ENCODE results near the gene RER1. TPM values are rescaled to one million over a fixed set of nuclear protein-coding genes. Genes with fewer than 3 reads are reported as not detected.

RER1 gene
- total RNA-seq, 1 experiment from 2014 or later, result 174 TPM

DNA sequence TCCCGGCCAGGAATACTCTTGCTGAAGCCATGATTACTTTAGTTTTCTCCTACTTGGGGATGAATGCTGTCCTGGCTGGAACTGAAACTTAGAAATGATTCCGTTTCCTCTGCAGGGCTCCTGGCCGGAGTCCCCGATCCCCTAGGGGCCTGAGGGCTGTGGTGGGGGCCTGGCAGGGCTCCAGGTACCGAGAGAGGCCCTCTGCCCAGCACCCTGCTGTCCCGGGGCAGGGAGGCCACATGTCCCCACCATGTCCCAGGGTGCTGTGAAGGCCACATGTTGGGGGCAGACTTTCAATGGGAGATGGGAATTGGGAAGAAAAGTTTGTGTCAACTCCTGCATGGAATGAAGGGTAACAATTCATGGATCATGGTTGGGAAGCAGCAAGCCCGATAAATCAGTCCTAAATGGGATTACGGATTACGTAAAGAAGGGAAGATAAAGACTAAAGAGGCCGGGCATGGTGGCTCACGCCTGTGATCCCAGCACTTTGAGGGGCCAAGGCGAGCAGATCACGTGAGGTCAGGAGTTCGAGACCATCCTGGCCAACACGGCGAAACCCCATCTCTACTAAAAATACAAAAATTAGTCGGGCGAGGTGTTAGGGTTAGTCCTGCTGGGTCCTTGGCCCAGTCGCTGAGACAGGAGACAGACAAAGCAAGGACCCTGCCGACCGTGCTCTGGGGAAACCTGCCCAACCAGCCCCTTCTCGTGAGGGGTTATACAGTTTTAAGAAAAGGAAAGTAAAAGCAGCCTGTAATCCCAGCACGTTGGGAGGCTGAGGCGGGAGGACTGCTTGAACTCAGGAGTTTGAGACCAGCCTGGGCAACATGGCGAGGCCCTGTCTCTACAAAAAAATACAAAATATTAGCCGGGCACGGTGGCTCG, 37.8 kb upstream of the RER1 start:
- no peak for DNase-seq (ENCODE audit: low read depth)

DNA sequence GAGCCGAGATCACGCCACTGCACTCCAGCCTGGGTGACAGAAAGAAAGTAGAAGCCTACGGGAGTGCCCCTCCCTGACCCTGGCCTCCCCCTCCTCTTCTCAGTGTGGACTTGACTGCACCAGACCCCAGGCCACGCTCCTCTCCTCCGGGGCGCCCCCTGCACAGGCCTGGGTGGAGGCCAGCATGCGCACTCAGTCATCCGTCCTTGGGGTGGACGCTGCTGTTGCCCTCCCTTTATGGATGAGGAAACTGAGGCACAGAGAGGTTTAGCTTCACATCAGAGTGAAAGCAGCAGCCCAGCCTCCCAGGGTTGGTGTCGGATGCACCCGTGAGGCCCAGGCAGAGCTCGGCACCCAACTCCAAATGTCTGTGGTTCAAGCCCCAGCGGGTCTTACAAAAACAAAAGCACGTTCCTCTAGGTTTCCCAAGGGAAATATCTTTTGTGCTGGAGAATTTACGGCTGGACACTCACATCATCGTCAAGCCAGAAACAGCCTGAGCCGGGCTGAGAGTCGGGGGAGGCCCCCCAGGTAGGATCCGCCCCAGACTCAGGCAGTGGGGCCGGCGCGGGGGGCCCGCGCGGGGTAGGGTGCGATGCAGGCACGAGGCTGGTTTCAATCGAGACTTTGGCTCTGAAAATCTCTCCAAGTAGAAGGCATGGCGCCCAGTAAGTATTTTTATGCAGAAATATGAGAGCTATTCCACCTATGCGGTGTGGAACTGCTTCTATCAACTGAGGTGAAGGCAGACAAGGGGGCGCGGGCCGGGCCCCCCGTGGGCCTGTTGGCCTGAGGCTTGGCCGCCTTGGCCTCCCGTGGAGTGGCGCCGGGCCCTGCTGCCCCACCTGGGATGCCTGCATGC, 36.9 kb upstream of the RER1 start:
- no peak for DNase-seq (ENCODE audit: low read depth)

DNA sequence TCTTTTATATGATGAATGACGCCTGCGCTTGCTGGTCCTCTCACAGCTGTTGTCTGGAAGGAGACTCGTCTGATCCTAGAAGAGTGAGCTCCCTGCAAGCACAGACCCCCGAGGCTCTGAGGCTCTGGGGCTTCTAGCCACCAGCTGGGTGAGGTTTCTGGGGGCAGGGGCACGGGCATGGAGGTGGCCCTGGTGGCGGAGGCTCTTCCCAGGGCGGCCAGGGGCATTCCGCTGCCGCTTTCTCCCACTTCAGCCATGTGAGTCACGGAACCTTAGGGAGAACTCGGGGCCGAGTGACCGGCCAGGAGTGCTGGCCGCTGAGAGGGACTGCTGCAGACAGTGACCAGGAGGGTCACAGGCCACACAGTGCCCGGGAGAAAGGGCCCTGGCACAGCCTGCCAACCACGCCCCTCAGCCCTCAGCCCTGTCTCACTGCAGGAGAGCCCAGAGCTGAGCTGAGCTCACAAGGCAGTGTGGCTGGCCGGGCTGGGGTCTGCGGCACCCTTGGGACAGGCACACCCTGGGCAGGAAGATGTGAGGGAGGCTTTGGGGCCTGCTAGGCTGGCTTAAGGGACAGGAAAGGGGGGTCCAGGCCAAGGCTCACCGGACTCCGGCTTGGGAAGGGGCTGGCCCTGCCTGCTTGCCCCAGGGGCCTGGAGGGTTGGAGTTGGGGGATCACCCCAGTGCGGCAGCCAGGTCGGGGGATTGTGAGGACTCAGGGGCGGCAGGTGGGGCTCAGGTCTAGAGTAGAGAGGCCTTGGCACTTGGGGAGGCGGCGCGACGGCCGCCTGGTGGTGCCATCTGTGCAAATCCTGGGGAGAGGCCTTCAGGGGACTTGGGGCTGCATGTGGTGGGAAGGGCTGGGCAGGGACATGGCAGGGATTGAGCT, 36.0 kb upstream of the RER1 start:
- DNase-seq (ENCODE audit: low read depth), result no peak

DNA sequence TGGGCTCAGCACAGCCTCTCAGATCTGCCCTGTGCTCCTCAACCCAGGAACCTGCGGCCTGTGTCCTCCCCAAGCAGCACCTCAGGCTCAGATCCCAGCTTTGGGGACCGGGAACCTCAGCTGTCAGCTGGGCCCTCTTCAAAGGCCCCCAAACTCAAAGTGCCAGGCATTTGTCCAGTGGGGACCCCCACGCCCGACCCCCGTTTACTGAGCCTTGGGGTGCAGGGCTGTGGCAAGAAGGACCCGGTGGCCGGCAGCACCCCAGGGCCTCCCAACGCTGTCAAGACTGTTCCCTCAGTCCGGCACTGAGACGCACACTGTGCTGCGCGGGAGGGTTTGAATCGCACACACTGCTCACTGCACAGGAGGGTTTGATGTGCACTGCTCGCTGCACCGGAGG, 35.2 kb upstream of the RER1 start:
- DNase-seq (ENCODE audit: low read depth), result no peak

DNA sequence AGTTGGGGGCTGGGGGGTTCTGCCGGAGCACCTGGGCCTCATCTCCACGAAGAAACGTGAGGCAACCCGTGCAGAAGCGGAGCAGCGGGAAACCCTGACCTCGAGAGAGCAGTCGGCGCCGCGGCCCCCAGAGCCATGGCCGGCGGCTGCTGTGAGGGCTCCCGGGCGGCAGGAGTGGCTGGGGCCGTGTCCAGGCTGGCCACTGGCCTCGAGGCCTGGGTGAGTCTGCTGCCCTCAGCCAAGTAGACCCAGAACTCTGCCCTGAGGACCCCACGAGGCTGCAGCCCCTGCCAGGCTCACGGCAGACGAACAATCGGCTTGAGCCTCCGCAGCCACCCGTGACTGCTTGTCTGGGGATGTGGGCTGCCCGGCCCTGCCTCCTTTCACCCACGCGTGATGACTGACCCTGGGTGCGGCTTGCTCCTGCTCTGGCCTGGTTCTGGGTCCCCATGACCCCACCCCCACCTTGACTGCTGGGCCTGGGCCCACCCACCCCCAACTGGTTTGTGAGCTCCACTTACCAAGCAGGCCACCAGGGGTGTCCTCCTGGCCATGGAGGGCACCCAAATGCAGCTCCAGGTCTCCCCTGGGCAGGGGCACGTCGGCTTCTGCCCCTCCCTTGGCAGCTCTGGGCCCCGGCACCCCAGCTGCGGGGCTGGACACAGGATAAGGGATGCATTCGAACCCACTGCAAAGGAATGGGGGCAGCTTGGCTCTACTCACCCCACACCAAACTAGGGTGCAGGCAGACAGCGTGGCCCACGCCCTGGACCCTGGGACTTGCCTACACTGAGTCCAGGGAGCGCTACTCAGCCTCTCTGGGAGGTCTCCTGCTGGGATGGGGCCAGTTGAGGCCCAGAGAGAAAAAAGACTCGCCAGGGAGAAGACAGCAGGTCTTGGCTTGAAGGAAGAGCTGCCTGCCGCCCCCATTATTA, 34.5 kb upstream of the RER1 start:
- DNase-seq (ENCODE audit: low read depth), result no peak

DNA sequence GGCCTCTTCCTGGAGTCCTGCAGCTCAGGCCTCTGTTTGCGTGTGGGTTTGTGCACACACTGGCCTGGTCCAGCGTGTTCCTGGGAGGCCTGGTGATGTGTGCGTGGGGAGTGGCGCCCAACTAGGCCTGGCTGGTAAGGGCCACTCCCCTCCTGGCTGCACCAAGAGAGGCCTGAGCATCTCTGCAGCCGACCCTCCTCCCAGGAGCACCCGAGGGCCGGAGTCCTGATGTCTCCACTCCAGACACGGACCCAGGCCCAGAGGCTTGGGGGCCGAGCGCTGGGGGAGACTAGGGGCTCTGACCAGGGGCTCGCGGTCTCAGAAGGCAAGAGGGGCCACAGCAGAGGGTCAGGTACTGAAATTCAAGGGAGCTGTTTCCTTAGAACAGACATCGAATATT, 33.6 kb upstream of the RER1 start:
- no peak for DNase-seq (ENCODE audit: low read depth)

DNA sequence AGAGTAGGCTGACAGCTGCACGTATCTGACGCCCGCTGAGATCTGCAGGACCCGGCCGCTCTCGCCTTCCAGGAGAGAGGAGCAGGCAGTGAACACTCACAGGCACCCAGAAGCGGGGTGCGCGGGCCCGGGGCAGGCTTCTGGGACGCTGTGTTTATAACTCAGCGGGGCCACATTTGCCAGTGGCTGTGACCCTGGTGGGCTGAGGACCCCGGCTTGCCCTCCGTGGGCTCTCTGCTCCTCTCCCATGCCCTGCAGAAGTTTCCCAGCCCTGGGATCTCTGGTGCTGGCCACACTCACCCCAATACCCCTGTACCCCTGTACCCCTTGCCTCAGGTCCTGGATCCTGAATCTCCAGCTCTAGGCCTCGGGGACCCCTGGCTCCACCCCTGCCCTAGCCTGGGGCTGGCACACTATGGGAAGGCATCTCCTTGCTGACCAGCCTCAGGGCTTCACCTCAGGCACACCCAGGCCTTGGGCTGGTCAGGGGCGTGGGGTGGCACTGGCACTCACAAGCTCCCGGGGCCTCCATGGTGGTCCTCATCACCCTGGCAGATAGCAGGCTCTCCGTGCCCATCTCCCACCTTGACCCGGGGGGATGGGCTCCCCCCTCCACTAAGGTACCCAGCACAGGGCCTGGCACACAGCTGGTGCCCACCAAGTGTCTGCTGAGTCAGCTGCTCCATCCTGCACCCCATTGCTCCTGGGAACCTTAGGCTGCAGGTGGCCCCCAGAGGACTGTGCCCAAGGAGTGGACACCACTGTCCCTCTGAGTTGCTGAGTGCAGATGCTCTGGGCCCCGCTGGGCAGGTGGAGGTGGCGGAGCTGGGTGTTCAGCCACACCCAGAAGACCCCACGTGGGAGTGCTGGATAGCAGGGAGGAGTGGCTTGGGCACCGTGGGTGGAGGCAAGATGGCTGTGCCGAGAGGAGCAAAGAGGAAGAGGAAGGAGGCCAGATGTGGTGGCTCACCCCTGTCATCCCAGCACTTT, 32.7 kb upstream of the RER1 start:
- DNase-seq (ENCODE audit: low read depth), result no peak

DNA sequence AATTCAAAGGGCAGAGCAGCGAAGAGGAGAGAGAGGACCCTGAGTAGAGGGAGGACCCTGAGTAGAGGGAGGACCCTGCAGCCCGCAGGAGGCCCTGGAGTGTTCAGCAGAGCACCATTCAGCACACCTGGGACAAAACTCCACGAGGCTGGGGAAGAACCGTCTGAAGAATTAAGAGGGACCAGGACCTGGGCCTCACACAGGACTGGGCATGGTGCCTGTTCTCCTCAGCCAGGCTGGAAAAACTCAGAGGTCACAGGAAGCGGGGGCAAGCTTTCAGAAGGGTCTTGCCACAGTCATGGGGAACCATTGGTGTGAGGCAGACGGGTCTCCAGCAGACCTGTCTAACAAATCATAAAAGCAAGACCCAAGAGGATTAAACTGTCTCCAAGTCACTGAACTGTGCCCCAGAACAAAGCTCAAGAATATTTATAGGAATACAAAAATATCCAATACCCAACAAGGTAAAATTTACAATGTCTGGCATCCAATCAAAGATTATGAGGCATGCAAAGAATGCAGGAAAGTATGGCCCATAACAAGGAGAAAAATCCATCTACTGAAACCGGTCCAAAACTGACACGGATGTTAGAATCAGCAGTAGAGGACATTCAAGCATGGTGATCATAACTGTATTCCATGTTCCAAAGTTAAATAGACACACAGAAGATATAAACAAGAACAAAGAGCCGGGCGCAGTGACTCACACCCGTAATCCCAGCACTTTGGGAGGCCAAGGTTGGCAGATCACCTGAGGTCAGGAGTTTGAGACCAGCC, 30.9 kb upstream of the RER1 start:
- DNase-seq (ENCODE audit: low read depth), result no peak

DNA sequence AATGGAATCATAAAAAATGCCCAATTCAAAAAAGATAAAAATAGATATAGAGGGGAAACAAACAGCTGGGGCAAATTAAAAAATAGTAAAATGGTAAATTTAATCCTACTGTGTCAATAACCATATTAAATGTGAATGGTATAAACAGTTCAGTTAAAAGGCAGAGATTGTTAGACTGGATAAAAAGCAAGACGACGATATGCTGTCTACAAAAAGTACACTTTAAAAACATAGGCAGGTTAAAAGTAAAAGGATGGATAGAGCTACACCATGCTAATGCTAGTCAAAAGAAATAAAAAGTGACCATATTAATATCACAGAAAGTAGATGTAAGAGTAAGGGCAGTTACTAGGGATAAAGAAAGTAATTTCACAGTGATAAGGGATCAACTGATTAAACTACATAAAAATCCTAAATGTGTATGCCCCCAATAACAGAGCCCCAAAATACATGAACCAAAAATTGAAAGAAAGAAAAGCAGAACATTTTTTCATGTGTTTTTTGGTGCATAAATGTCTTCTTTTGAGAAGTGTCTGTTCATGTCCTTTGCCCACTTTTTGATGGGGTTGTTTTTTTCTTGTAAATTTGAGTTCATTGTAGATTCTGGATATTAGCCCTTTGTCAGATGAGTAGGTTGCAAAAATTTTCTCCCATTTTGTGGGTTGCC, 27.7 kb upstream of the RER1 start:
- DNase-seq (ENCODE audit: low read depth), result no peak

DNA sequence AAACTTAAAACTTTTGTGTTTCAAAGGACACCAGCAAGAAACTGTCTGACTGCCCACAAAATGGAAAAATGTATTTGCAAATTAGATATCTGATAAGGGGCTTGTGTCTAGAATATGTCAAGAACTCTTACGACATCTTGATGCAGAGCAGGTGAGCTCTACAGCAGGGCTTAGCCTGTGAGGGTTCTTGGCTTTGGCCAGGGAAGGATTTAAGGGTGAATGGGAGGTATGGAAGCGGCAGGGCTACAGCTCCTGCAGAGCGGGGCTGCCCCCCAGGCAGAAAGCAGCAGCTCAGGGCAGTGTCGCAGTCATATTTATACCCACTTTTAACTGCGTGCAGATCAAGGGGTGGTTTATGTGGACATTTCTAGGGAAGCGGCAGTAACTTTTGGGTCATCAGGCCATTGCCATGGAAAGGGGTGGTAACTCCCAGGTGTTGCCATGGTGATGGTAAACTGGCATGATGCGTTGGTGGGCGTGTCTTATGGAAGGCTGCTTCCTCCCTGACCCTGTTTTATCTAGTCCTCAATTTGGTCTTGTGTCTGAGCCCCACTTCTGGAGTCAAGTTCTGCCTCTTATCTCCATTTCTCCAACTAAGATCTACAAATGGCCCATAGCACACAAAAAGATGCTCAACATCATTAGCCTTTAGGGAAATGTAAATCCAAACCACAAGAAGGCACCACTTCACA, 23.4 kb upstream of the RER1 start:
- DNase-seq (ENCODE audit: low read depth), result no peak

DNA sequence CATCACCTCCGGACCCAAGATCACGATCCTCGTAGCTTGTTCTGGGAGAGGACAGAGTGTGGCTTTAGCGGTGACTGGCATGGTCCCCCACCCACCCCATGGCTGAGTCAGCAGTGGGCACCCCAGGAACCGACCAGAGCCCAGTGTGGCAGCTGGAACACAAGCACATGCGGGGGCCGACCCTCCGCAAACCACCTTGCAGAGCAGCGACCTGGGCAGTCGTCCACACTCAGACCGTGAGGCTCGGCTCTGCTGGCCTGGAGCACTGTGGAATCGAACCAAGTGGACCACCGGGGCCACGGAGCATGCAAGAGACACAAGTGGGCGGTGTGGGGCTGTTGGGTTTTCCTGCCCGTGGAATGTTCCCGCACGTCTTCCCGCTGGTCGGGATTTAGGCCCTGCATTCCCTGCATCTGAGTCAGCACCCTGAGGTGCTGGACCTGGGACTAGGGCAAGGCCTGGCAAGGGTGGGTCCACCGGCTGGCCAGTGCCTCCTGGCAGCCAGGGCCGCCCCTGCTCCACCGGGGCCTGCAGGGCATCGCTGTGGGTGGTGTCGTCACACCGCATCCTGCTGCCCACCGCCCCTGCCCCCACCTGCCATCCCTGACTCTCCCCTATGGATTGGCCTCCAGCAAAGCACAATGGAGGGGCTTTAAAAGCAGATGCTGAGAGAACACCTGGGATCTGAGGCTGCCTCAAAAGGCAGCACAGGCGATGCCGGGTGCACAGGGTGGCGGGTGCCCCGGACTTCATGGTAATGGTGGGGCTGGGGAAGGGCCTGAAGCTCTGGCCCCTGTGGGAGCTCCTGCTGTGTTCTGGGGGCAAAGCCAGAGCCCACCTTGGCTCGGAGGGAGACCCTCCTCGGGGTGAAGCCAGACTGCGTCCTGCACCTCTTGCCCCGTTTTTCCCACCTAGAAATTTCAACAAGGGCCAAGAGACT, 18.8 kb upstream of the RER1 start:
- DNase-seq (ENCODE audit: low read depth), result no peak

DNA sequence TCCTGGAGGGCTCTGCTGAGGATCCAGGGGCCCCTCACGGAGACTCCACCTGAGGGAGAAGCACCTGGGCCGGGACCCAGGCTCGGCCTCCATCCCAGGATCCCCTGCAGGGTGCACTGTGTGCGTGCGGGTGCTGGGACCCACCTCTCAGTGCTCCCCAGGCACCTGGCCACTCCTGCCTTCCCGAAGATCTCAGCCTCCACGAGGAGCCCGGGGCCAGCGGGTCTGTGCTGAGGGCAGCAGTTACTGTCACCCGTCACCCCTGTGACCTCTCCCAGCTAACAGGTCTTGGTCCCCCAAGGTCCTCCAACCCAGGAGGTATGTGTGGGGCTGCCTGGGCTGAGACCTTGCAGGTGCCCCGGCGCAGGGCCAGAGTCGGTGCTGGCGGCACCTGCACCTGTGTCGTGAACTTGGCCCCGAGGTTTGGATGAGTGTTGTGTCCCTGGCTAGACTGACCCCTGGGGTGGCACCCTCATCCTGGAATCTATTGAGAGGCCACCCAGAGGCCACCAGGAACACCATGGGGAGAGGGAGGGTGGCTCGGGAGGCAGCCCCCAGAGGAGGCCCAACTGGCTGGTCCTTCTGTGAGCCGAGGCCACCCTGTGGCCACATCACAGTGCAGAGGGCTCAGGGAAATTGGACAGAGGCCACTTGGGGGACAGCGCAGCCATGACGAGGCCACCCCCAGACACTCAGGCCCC, 17.9 kb upstream of the RER1 start:
- no peak for DNase-seq (ENCODE audit: low read depth)

DNA sequence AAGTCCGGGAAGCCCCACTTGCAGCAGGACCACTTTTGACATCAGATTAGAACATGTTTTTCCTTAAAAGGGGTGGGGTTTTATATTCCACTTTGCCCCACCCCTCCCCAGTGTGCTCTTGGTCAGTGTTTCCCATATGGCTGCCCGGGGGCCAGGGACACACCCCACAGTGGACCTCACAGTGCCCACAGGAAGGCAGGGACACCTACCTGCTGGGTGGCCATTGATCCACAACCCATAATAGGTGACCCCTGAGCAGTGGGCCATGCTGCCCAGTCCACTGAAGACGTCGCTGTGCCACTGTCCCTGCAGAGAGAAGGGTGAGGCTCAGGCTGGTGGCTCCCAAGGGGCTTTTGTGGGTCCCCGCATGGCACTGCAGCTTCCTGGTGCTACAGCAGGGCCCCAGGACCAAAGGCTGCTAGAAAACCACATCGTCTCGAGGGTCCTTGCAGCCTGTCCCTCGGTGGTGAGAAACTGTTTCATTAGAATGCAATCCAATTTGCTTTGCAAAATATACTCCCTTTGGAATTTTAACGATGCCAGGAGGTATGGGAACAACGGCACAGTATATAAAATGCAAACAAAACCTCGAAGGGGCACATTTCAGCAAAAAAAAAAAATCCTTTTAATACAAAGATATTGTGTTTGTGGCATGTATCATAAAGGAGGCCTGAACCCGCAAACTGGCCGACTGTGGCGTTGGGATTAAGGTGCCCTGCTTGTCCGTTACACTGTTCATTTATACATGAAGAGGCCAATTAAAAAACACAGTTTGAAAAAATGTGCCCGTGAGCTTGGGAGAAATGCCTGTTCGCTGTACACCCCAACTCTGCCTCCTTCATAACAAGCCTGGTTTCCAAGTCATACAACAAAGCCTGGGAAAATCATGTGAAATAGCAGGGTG, 17.1 kb upstream of the RER1 start:
- DNase-seq (ENCODE audit: low read depth), result no peak

DNA sequence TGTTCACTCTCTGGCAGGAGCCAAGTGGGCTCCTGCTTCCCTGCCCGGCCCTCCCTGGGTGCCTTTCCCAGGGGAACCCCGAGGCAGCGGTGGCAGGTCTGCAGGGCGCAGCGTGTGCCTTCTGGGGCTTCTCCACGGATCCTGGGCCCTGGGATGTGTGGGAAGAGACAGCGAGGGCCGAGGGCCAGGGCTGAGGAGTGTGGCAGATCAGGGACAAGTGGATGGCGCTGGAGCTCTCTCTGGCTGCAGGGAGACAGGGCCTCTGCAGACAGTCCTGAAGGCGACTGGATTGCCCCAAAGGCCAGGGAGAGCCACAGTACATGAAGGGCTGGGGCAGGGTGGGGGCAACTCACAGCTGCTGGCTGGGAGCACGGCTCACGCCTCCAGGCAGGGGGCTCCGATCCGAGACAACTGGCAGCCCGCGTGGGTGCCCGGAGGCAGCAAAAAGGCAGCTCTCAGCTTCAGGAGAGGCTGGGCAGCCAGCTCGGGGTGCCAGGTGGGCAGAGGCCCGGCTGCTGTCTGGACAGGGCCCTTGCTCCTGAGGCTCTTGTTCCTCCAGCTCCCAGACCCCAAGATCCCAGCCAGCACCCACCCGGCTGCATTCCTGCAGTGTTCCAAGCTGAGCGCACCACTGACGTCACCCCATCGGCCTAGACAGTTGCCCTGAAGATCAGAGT, 16.3 kb upstream of the RER1 start:
- DNase-seq (ENCODE audit: low read depth), result no peak

Measured in HT1080 (cell line).